Osteocyte (in vitro differentiated cells): Measurements from ENCODE around the gene SELENOP. TPM values are rescaled to one million over a fixed set of nuclear protein-coding genes. Genes with fewer than 3 reads are reported as not detected.

Experiments used
- DNase-seq: peaks from one replicate; pipeline ENCODE4 v3.0.0; 2021; ENCODE audit warnings: mixed read lengths; ENCODE audit not compliant: unreplicated experiment; ENCODE audit errors: extremely low spot score
- H3K27ac Mint-ChIP-seq: one replicate; pipeline ENCODE4 v1.8.0; 2021; ENCODE audit warnings: mild to moderate bottlenecking, mixed read lengths; ENCODE audit not compliant: unreplicated experiment
- H3K27me3 Mint-ChIP-seq: one replicate; pipeline ENCODE4 v1.8.0; 2021; ENCODE audit warnings: mixed read lengths; ENCODE audit not compliant: unreplicated experiment
- H3K36me3 Mint-ChIP-seq: one replicate; pipeline ENCODE4 v1.8.0; 2021; ENCODE audit warnings: mixed read lengths; ENCODE audit not compliant: unreplicated experiment
- H3K4me1 Mint-ChIP-seq: one replicate; pipeline ENCODE4 v1.8.0; 2021; ENCODE audit warnings: mixed read lengths; ENCODE audit not compliant: unreplicated experiment
- H3K4me3 Mint-ChIP-seq: one replicate; pipeline ENCODE4 v1.8.0; 2021; ENCODE audit warnings: mild to moderate bottlenecking, moderate library complexity, mixed read lengths; ENCODE audit not compliant: unreplicated experiment
- H3K9me3 Mint-ChIP-seq: one replicate; pipeline ENCODE4 v1.8.0; 2021; ENCODE audit warnings: mixed read lengths; ENCODE audit not compliant: unreplicated experiment
- total RNA-seq: library from RNA; stranded (reverse); gene quantifications from 2 replicates; pipeline ENCODE4 v1.2.1, GENCODE V29; 2021
- TF ChIP-seq, protein P1 (sequence below): fragments of 200-600 bp; sonication (generic); IDR thresholded peaks from 2 replicates; pipeline ENCODE4 v1.5.0; 2021; ENCODE audit warnings: antibody characterized with exemption, mild to moderate bottlenecking, moderate library complexity

Gene SELENOP
- total RNA-seq, 1 donor from 2014 or later = 55.8 TPM

- no peaks in the 10 kb centered on the region for H3K9me3 Mint-ChIP-seq
- no peak overlapping the region for H3K27ac Mint-ChIP-seq
- TF ChIP-seq, protein P1, sequence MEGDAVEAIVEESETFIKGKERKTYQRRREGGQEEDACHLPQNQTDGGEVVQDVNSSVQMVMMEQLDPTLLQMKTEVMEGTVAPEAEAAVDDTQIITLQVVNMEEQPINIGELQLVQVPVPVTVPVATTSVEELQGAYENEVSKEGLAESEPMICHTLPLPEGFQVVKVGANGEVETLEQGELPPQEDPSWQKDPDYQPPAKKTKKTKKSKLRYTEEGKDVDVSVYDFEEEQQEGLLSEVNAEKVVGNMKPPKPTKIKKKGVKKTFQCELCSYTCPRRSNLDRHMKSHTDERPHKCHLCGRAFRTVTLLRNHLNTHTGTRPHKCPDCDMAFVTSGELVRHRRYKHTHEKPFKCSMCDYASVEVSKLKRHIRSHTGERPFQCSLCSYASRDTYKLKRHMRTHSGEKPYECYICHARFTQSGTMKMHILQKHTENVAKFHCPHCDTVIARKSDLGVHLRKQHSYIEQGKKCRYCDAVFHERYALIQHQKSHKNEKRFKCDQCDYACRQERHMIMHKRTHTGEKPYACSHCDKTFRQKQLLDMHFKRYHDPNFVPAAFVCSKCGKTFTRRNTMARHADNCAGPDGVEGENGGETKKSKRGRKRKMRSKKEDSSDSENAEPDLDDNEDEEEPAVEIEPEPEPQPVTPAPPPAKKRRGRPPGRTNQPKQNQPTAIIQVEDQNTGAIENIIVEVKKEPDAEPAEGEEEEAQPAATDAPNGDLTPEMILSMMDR = no peak
- DNase-seq = no peak
- no peaks in the 10 kb centered on the region for H3K4me1 Mint-ChIP-seq
- H3K36me3 Mint-ChIP-seq = peaks cover 2% of the 10 kb centered on the region
- H3K4me3 Mint-ChIP-seq = no peak overlapping the region
- H3K27me3 Mint-ChIP-seq = no peaks in the 10 kb centered on the region
Measured at GRCh38 chr5:42800748-42801330, 10.9 kb downstream of the SELENOP start.

- no peak overlapping the region for H3K4me3 Mint-ChIP-seq
- no peaks in the 10 kb centered on the region for H3K9me3 Mint-ChIP-seq
- H3K27ac Mint-ChIP-seq = no peak overlapping the region
- no peak for DNase-seq
- TF ChIP-seq, protein P1 = no peak
- no peaks in the 10 kb centered on the region for H3K27me3 Mint-ChIP-seq
- H3K36me3 Mint-ChIP-seq = peaks cover 2% of the 10 kb centered on the region
- H3K4me1 Mint-ChIP-seq = no peaks in the 10 kb centered on the region
Measured at GRCh38 chr5:42799668-42800114, 12.0 kb downstream of the SELENOP start.

- DNase-seq = no peak
- TF ChIP-seq, protein P1 = no peak
- H3K27ac Mint-ChIP-seq = no peak overlapping the region
- peaks cover 2% of the 10 kb centered on the region for H3K36me3 Mint-ChIP-seq
- peaks cover 3% of the 10 kb centered on the region for H3K9me3 Mint-ChIP-seq
- H3K27me3 Mint-ChIP-seq = no peaks in the 10 kb centered on the region
- no peak overlapping the region for H3K4me3 Mint-ChIP-seq
- no peaks in the 10 kb centered on the region for H3K4me1 Mint-ChIP-seq
Measured at GRCh38 chr5:42799241-42799608, 12.5 kb downstream of the SELENOP start.

DNA sequence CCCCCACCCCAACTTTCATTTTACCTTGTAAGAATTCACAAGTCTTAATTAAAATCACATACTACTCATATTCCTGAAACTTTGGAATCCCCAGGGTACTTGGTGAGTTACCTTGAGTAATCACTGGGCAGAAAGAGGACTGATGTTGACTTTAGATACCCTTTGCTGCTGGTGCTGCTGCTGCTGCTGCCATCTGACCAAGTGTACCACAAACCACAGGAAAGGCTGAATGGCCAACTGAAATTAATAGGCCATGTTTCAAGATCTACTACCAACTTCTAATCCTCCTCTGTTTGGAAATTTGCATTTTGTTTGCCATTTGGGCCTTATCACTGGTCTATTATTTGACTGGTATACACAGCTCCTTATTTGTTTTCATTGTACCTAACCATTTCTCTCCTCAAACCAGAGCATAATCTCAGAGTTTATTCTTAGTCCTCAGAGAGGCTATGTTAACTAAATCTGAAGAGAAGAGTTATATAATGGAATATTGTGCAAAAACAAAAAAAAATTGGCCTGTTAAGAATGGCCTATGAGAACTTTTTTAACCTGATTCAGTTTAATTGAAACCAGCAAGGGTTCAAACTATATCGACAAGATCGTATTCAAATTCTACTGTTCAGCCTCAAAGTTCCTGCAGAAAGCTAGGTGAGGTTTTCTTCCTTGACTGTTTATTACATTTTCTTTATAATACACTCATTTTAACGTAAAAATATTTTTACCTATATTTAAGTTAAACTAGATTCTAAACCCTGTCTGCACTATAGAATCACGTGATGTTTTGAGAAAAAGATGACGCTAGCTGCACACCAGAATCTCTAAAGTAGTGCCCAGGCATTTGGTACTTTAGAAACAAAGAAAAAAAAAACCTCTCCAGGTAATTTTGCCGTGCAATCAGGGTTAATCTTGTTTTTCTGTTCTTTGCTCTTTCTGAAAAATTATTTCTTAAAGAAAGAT, 13.1 kb downstream of the SELENOP start:
- Mint-ChIP-seq H3K4me3 (no peak overlapping the region), H3K36me3 (peaks cover 2% of the 10 kb centered on the region), H3K27me3 (no peaks in the 10 kb centered on the region), H3K4me1 (no peaks in the 10 kb centered on the region), H3K9me3 (peaks cover 8% of the 10 kb centered on the region), H3K27ac (no peak overlapping the region)
- DNase-seq = no peak
- TF ChIP-seq, protein P1 = no peak

DNA sequence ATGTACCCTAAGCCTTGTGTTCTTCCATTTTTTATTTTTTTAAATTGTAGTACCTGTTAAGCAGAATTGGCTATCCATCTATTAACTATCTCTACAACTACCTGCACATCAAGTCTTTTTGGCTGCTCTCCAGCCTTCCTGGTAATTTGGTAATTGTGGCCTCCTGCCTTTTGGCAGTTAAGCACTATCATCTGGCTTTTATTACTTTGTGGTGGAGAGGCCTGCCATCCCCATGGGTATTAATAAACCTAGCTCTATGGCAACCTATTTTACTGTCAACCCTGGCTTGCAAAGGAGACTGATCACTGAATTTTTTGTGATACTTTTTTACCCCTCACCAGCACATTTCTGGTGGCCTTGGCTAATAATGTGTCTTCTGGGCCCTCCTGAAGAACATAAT, 20.5 kb downstream of the SELENOP start:
- no peaks in the 10 kb centered on the region for H3K36me3 Mint-ChIP-seq
- TF ChIP-seq, protein P1 = no peak
- H3K4me1 Mint-ChIP-seq = no peaks in the 10 kb centered on the region
- no peak overlapping the region for H3K27ac Mint-ChIP-seq
- H3K4me3 Mint-ChIP-seq = no peak overlapping the region
- DNase-seq = no peak
- H3K27me3 Mint-ChIP-seq = no peaks in the 10 kb centered on the region
- H3K9me3 Mint-ChIP-seq = peaks cover 29% of the 10 kb centered on the region
